Stimulated activated CD8-positive, alpha-beta memory T cell treated with anti-CD3 and anti-CD28 coated beads, Interleukin-4, amount 100 ng/mL, for 48 hours (primary cell): ENCODE results near the gene ERVK3-1.
"Not testable (repeated sequence)": the region's sequence is repeated elsewhere in the genome, so short reads cannot be mapped to it uniquely, and the experiment has no call there.

Source experiments
- DNase-seq: peaks from one replicate; pipeline ENCODE4 v3.0.0-alpha.2; 2020

The ERVK3-1 gene

GRCh38 chr19:58305065-58305931, at the start of gene ERVK3-1:
Gene ERVK3-1, plus strand, starts transcription at chr19:58305377. Its CDS starts 6,792 bp downstream, at chr19:58312169.
- peak; percentile 93 for DNase-seq

- DNase-seq = not testable (repeated sequence)
These were observed 46.9 kb upstream of the ERVK3-1 start for GRCh38 chr19:58258259-58258658.

GRCh38 chr19:58261600-58261967, 43.6 kb upstream of the ERVK3-1 start:
- no peak for DNase-seq

- no peak for DNase-seq
These were observed 42.9 kb upstream of the ERVK3-1 start for GRCh38 chr19:58261968-58262921.

- DNase-seq = no peak
These were observed 42.3 kb upstream of the ERVK3-1 start for GRCh38 chr19:58262922-58263296.

- no peak for DNase-seq
These were observed 40.1 kb upstream of the ERVK3-1 start for GRCh38 chr19:58265100-58265499.

- no peak for DNase-seq
These were observed 36.8 kb upstream of the ERVK3-1 start for GRCh38 chr19:58268344-58268743.

GRCh38 chr19:58274771-58275201, 30.4 kb upstream of the ERVK3-1 start:
- DNase-seq = no peak

GRCh38 chr19:58275564-58275963, 29.6 kb upstream of the ERVK3-1 start:
- DNase-seq = no peak

GRCh38 chr19:58277197-58277596, 28.0 kb upstream of the ERVK3-1 start:
- no peak for DNase-seq

- DNase-seq = no peak
These were observed 27.2 kb upstream of the ERVK3-1 start for GRCh38 chr19:58277748-58278540.

GRCh38 chr19:58278541-58279041, 26.6 kb upstream of the ERVK3-1 start, which contains the start of gene ZNF8:
Gene ZNF8, plus strand, starts transcription at chr19:58278955. Its CDS starts 127 bp downstream, at chr19:58279082.
- DNase-seq = peak; percentile 98

- peak; percentile 68 for DNase-seq
These were observed 25.9 kb upstream of the ERVK3-1 start for GRCh38 chr19:58279042-58279924.

- DNase-seq = no peak
These were observed 25.3 kb upstream of the ERVK3-1 start for GRCh38 chr19:58279925-58280316.

GRCh38 chr19:58284199-58284598, 21.0 kb upstream of the ERVK3-1 start:
- DNase-seq = no peak

- DNase-seq = no peak
These were observed 13.2 kb upstream of the ERVK3-1 start for GRCh38 chr19:58291943-58292342.

GRCh38 chr19:58294743-58295374, 10.3 kb upstream of the ERVK3-1 start:
- DNase-seq = no peak

GRCh38 chr19:58296104-58296503, 9.1 kb upstream of the ERVK3-1 start:
- DNase-seq = no peak

- no peak for DNase-seq
These were observed 4.6 kb upstream of the ERVK3-1 start for GRCh38 chr19:58300620-58301019.

- DNase-seq = no peak
These were observed 922 bp upstream of the ERVK3-1 start for GRCh38 chr19:58304255-58304654.

GRCh38 chr19:58304748-58305064, 471 bp upstream of the ERVK3-1 start:
- no peak for DNase-seq
